WTC11 (cell line): ENCODE results near the gene KIRREL2. TPM values are rescaled to one million over a fixed set of nuclear protein-coding genes. Genes with fewer than 3 reads are reported as not detected.
A peak's percentile ranks its signal among the peaks of the same experiment; 100 is the strongest.

Experiments used
- ATAC-seq: fragments of 200-7000 bp; cut with Tn5 transposase; 2 replicates; pipeline ENCODE4 v1.10.0; 2021; ENCODE audit warnings: mild to moderate bottlenecking, moderate library complexity
- CTCF ChIA-PET: fragments of 300-600 bp; sonication (Branson Sonifier 250); formaldehyde crosslinking; loops from one replicate; lab custom pipeline; 2021; ENCODE audit warnings: antibody characterized with exemption; lab: Charles Lee
- POLR2A ChIA-PET: fragments of 350-600 bp; sonication (Branson Sonifier 250); formaldehyde crosslinking; loops from one replicate; lab custom pipeline; 2021; ENCODE audit warnings: antibody characterized with exemption; lab: Charles Lee
- DNase-seq: peaks from one replicate; pipeline ENCODE4 v3.0.0; 2021; ENCODE audit warnings: low spot score
- H3K27ac Mint-ChIP-seq: 2 replicates; pipeline ENCODE4 v1.8.0; 2021; ENCODE audit warnings: mixed read lengths
- H3K27me3 Mint-ChIP-seq: 2 replicates; pipeline ENCODE4 v1.8.0; 2021; ENCODE audit warnings: low read depth, mild to moderate bottlenecking, moderate library complexity, mixed read lengths
- H3K36me3 Mint-ChIP-seq: 2 replicates; pipeline ENCODE4 v1.8.0; 2021; ENCODE audit warnings: mixed read lengths
- H3K4me1 Mint-ChIP-seq: 2 replicates; pipeline ENCODE4 v1.8.0; 2022; ENCODE audit warnings: mixed read lengths
- H3K4me3 Mint-ChIP-seq: 2 replicates; pipeline ENCODE4 v1.8.0; 2021; ENCODE audit warnings: mild to moderate bottlenecking, moderate library complexity, mixed read lengths
- H3K9me3 Mint-ChIP-seq: 2 replicates; pipeline ENCODE4 v1.8.0; 2021; ENCODE audit warnings: mixed read lengths
- CBFB ChIP-seq: sonication (generic); formaldehyde crosslinking; IDR thresholded peaks from 2 replicates; pipeline ENCODE4 v1.8.1; 2022; ENCODE audit warnings: mild to moderate bottlenecking, low read depth, missing genetic modification reagents
- E2F4 ChIP-seq: sonication (generic); formaldehyde crosslinking; IDR thresholded peaks from 2 replicates; pipeline ENCODE4 v1.8.1; 2022; ENCODE audit warnings: low read depth, mild to moderate bottlenecking, moderate library complexity, missing genetic modification reagents, borderline replicate concordance
- EMX1 ChIP-seq: fragments of 250-450 bp; sonication (Bioruptor Pico); IDR thresholded peaks from 2 replicates; pipeline ENCODE4 v1.8.0; 2021; ENCODE audit warnings: mild to moderate bottlenecking
- FOXP1 ChIP-seq: sonication (generic); formaldehyde crosslinking; IDR thresholded peaks from 2 replicates; pipeline ENCODE4 v1.8.0; 2022; ENCODE audit warnings: missing genetic modification reagents, mild to moderate bottlenecking, moderate library complexity, borderline replicate concordance
- GRHL2 ChIP-seq: fragments of 250-450 bp; sonication (Bioruptor Pico); IDR thresholded peaks from 2 replicates; pipeline ENCODE4 v1.8.0; 2022; ENCODE audit warnings: mild to moderate bottlenecking, moderate library complexity; ENCODE audit not compliant: insufficient replicate concordance, severe bottlenecking
- HMGA2 ChIP-seq: fragments of 250-450 bp; sonication (Bioruptor Pico); IDR thresholded peaks from 2 replicates; pipeline ENCODE4 v1.4.0; 2021; ENCODE audit warnings: mild to moderate bottlenecking, moderate library complexity
- IRF1 ChIP-seq: sonication (generic); formaldehyde crosslinking; IDR thresholded peaks from 2 replicates; pipeline ENCODE4 v1.8.0; 2023; ENCODE audit warnings: missing genetic modification reagents
- IRF2 ChIP-seq: sonication (generic); formaldehyde crosslinking; IDR thresholded peaks from 2 replicates; pipeline ENCODE4 v1.8.0; 2022; ENCODE audit warnings: low read depth, missing genetic modification reagents, borderline replicate concordance
- JUN ChIP-seq: sonication (generic); formaldehyde crosslinking; IDR thresholded peaks from 2 replicates; pipeline ENCODE4 v1.8.0; 2023; ENCODE audit warnings: mild to moderate bottlenecking, missing genetic modification reagents
- MLX ChIP-seq: sonication (generic); formaldehyde crosslinking; IDR thresholded peaks from 2 replicates; pipeline ENCODE4 v1.8.1; 2023; ENCODE audit warnings: mild to moderate bottlenecking, missing genetic modification reagents, moderate library complexity
- PRRX2 ChIP-seq: fragments of 250-450 bp; sonication (Bioruptor Pico); IDR thresholded peaks from 2 replicates; pipeline ENCODE4 v1.8.0; 2021; ENCODE audit warnings: mild to moderate bottlenecking
- SMAD3 ChIP-seq: sonication (generic); formaldehyde crosslinking; IDR thresholded peaks from 2 replicates; pipeline ENCODE4 v1.8.0; 2022; ENCODE audit warnings: missing genetic modification reagents, mild to moderate bottlenecking, borderline replicate concordance
- TCF7 ChIP-seq: sonication (generic); formaldehyde crosslinking; IDR thresholded peaks from 2 replicates; pipeline ENCODE4 v1.8.0; 2022; ENCODE audit warnings: mild to moderate bottlenecking, low read depth, missing genetic modification reagents, moderate library complexity
- TP53 ChIP-seq: sonication (generic); formaldehyde crosslinking; IDR thresholded peaks from 2 replicates; pipeline ENCODE4 v1.8.1; 2023; ENCODE audit warnings: mild to moderate bottlenecking, missing genetic modification reagents
- USF2 ChIP-seq: sonication (generic); formaldehyde crosslinking; IDR thresholded peaks from 2 replicates; pipeline ENCODE4 v1.8.1; 2023; ENCODE audit warnings: mild to moderate bottlenecking, missing genetic modification reagents, moderate library complexity
- ZNF281 ChIP-seq: sonication (generic); formaldehyde crosslinking; IDR thresholded peaks from 2 replicates; pipeline ENCODE4 v1.8.0; 2023; ENCODE audit warnings: mild to moderate bottlenecking, missing genetic modification reagents
- ZNF416 ChIP-seq: fragments of 250-450 bp; sonication (Bioruptor Pico); IDR thresholded peaks from 2 replicates; pipeline ENCODE4 v1.9.0; 2021; ENCODE audit warnings: mild to moderate bottlenecking, inconsistent platforms
- ZNF423 ChIP-seq: fragments of 250-450 bp; sonication (Bioruptor Pico); IDR thresholded peaks from 2 replicates; pipeline ENCODE4 v2.1.2; 2022; ENCODE audit warnings: mild to moderate bottlenecking, moderate library complexity
- total RNA-seq: library from RNA; stranded (reverse); gene quantifications from 3 replicates; pipeline ENCODE4 v1.2.3, GENCODE V29; 2021
- TF ChIP-seq, protein P1 (sequence below): fragments of 200-600 bp; IDR thresholded peaks from 2 replicates; pipeline ENCODE4 v1.8.0; 2022; ENCODE audit warnings: antibody characterized with exemption
- TF ChIP-seq, protein P2 (sequence below): sonication (generic); formaldehyde crosslinking; IDR thresholded peaks from 2 replicates; pipeline ENCODE4 v1.8.0; 2022; ENCODE audit warnings: mild to moderate bottlenecking, missing genetic modification reagents

Gene KIRREL2
- total RNA-seq, 1 experiment from 2014 or later = 4.7 TPM

DNA sequence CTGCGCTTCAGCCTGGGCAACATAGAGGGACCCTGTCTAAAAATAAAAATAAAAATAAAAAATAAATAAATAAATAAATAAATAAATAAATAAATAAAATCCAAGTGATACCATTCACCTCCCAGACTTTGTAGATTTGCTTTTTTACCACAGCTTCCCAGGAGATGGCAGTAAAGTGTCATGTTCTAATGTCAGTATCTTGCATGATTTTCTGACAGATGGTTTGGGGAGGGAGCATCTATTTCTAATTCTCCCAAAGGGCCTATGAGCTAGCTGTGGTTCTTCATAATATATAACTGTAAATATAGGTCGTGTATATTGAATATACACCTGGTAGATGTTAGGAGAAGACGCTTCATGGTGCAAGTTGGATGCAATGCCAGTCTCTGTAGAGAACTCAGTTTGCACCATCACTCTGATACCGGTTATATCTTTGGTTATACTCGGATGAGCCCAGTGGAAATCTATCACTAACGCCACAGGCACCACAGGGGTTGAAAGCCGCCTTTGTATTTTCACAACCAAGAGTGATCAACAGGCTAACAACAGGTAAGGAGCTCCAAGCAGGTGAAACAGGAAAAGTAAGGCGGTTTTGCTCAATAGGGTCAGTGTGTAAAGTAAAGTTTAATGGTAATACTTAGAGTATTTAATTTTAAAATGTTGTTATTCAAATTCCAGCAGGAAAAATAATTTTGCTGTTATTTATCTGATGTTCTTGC lies 25.6 kb downstream of the KIRREL2 start:
- DNase-seq (no peak), ATAC-seq (no peak)
- H3K27ac Mint-ChIP-seq = no peak overlapping the region
- H3K27me3 Mint-ChIP-seq = peaks cover 27% of the 10 kb centered on the region
- no peak overlapping the region for H3K4me3 Mint-ChIP-seq
- no peak for TF ChIP-seq IRF1 (CRISPR knock-in tag)
- no peak for TF ChIP-seq IRF2
- no peak for TF ChIP-seq MLX (CRISPR knock-in tag)
- TF ChIP-seq, protein P1, sequence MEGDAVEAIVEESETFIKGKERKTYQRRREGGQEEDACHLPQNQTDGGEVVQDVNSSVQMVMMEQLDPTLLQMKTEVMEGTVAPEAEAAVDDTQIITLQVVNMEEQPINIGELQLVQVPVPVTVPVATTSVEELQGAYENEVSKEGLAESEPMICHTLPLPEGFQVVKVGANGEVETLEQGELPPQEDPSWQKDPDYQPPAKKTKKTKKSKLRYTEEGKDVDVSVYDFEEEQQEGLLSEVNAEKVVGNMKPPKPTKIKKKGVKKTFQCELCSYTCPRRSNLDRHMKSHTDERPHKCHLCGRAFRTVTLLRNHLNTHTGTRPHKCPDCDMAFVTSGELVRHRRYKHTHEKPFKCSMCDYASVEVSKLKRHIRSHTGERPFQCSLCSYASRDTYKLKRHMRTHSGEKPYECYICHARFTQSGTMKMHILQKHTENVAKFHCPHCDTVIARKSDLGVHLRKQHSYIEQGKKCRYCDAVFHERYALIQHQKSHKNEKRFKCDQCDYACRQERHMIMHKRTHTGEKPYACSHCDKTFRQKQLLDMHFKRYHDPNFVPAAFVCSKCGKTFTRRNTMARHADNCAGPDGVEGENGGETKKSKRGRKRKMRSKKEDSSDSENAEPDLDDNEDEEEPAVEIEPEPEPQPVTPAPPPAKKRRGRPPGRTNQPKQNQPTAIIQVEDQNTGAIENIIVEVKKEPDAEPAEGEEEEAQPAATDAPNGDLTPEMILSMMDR = 0 out of 2 replicates have a peak, but pooled peaks have one; percentile 19
- no peak for TF ChIP-seq TP53
- peak; percentile 76; the same call in 1 of the 2 replicates for TF ChIP-seq HMGA2 (CRISPR knock-in tag)
- no peak for TF ChIP-seq E2F4 (CRISPR knock-in tag)
- TF ChIP-seq JUN = no peak
- CTCF ChIA-PET = interaction anchor here (0.5 to 1.9 kb wide), 17 partner anchors 11 to 171 kb away, joined by 3 to 18 read pairs (median 3); partner anchors contain the start of genes KIRREL2, SDHAF1 and THAP8
- no peaks in the 10 kb centered on the region for H3K9me3 Mint-ChIP-seq
- peaks cover 8% of the 10 kb centered on the region for H3K36me3 Mint-ChIP-seq
- POLR2A ChIA-PET = no interaction called here
- peaks cover 8% of the 10 kb centered on the region for H3K4me1 Mint-ChIP-seq

DNA sequence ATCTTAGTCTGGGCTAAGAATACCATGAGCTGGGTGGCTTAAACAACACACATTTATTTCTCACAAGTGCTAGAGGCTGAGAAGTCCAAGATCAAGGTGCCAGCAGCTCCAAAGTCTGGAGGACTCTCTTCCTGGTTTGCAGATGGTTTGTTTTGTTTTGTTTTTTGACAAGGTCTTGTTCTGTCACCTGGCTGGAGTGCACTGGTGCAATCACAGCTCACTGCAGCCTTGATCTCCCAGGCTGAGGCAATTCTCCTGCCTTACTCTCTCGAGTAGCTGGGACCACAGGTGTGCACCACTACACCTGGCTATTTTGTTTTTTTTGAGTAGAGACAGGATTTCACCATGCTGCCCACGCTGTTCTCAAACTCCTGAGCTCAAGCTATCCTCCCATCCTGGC lies 27.2 kb downstream of the KIRREL2 start:
- H3K4me1 Mint-ChIP-seq = peaks cover 8% of the 10 kb centered on the region
- no peak for TF ChIP-seq CBFB
- 0 out of 2 replicates have a peak, but pooled peaks have one; percentile 30 for TF ChIP-seq EMX1 (CRISPR knock-in tag)
- no peak overlapping the region for H3K27ac Mint-ChIP-seq
- POLR2A ChIA-PET = interaction anchor here (0.7 to 0.8 kb wide), 3 partner anchors 90 to 136 kb away, joined by 3 to 4 read pairs (median 3); no protein-coding TSS in a partner anchor
- H3K4me3 Mint-ChIP-seq = no peak overlapping the region
- CTCF ChIA-PET = interaction anchor here (1.1 kb wide), 1 partner anchor 47 kb away, joined by 5 read pairs; no protein-coding TSS in a partner anchor
- H3K27me3 Mint-ChIP-seq = peaks cover 11% of the 10 kb centered on the region
- peaks cover 20% of the 10 kb centered on the region for H3K36me3 Mint-ChIP-seq
- H3K9me3 Mint-ChIP-seq = no peaks in the 10 kb centered on the region
- ATAC-seq (no peak), DNase-seq (no peak)

DNA sequence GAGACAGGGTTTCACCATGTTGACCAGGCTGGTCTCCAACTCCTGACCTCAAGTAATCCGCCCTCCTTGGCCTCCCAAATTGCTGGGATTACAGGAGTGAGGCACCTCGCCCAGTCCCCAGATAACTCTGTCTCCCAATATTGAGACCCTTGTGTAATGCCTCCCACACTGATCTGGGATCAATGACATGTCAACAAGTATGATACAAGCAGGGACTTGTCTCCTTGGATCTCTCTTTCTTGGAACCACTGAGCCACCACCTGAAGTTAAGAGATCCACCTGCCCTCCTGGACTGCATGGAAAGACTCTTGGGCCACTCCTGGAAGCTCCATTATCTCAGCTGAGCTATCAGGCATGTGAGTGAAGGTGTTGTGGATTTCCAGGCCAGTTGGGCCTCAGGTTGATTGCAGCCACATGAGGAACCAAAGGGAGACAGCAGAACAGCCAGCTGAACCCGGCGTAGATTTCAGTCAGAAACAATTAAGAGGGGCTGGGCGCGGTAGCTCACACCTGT lies 28.6 kb downstream of the KIRREL2 start:
- no peaks in the 10 kb centered on the region; the same call in 1 of the 2 replicates for H3K27me3 Mint-ChIP-seq
- DNase-seq (no peak), ATAC-seq (no peak)
- H3K4me1 Mint-ChIP-seq = no peaks in the 10 kb centered on the region
- H3K4me3 Mint-ChIP-seq = no peak overlapping the region
- ChIA-PET CTCF (no interaction called here), POLR2A (no interaction called here)
- H3K9me3 Mint-ChIP-seq = no peaks in the 10 kb centered on the region
- no peak overlapping the region for H3K27ac Mint-ChIP-seq
- peaks cover 30% of the 10 kb centered on the region for H3K36me3 Mint-ChIP-seq
- TF ChIP-seq ZNF423 (no peak), TCF7 (CRISPR knock-in tag) (no peak), GRHL2 (CRISPR knock-in tag) (no peak), PRRX2 (CRISPR knock-in tag) (no peak), USF2 (no peak), SMAD3 (CRISPR knock-in tag) (no peak), ZNF281 (CRISPR knock-in tag) (no peak), IRF2 (no peak), ZNF416 (CRISPR knock-in tag) (no peak), FOXP1 (CRISPR knock-in tag) (no peak), E2F4 (CRISPR knock-in tag) (no peak)
- TF ChIP-seq, protein P2, sequence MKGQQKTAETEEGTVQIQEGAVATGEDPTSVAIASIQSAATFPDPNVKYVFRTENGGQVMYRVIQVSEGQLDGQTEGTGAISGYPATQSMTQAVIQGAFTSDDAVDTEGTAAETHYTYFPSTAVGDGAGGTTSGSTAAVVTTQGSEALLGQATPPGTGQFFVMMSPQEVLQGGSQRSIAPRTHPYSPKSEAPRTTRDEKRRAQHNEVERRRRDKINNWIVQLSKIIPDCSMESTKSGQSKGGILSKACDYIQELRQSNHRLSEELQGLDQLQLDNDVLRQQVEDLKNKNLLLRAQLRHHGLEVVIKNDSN = no peak
